Vagina (tissue), 2 donors: ENCODE results near the gene HNRNPK. TPM values are rescaled to one million over a fixed set of nuclear protein-coding genes. Genes with fewer than 3 reads are reported as not detected.

Source experiments
- DNase-seq, 2 donors: peaks; one replicate each; pipeline ENCODE4 v3.0.0-alpha.2; 2017; ENCODE audit errors: extremely low spot score in 2 of 2
- H3K27ac ChIP-seq: fragments of 200-600 bp; sonication (generic); one replicate; pipeline ENCODE4 v1.5.1; 2019
- H3K27me3 ChIP-seq: fragments of 200-600 bp; sonication (generic); one replicate; pipeline ENCODE4 v1.5.1; 2019
- H3K36me3 ChIP-seq, 2 donors: fragments of 200-600 bp; sonication (generic); one replicate each; pipeline ENCODE4 v1.5.1; 2017 to 2019
- H3K4me1 ChIP-seq: fragments of 200-600 bp; sonication (generic); one replicate; pipeline ENCODE4 v1.5.1; 2019
- H3K4me3 ChIP-seq, 2 donors: fragments of 200-600 bp; sonication (generic); 1 replicate in 1 of 2; 2 replicates in 1 of 2; pipeline ENCODE4 v1.5.1; 2016 to 2019
- H3K9me3 ChIP-seq: fragments of 200-600 bp; sonication (generic); one replicate; pipeline ENCODE4 v1.5.1; 2019
- POLR2A ChIP-seq, 2 donors: fragments of 450-650 bp; IDR thresholded peaks; one replicate each; pipeline ENCODE4 v1.6.1; 2017; ENCODE audit warnings: antibody characterized with exemption in 2 of 2, mild to moderate bottlenecking in 2 of 2, moderate library complexity in 2 of 2
- POLR2AphosphoS5 ChIP-seq, 2 donors: sonication (generic); formaldehyde crosslinking; IDR thresholded peaks; one replicate each; pipeline ENCODE4 v1.9.0; 2017; ENCODE audit warnings: antibody characterized with exemption in 2 of 2, mild to moderate bottlenecking in 2 of 2, low read depth in 1 of 2; ENCODE audit not compliant: insufficient read depth in 1 of 2
- intact Hi-C: fragments of 100-400 bp; cut with DNase I; formaldehyde crosslinking; loops from one replicate; pipeline ENCODE4 v1.15.1; 2023
- total RNA-seq: library from RNA; depleted of rRNA; stranded (reverse); fragments of >200 nt; gene quantifications from one replicate; pipeline ENCODE4 v1.2.3, GENCODE V29; 2016
- TF ChIP-seq, protein P1 (sequence below), 3 experiments: fragments of 450-650 bp in 2 of 3; fragments of 200-600 bp in 1 of 3; sonication (generic) in 1 of 3; IDR thresholded peaks; one replicate each; pipeline ENCODE4 v1.5.1; 2017 to 2019; ENCODE audit warnings: antibody characterized with exemption in 3 of 3, mild to moderate bottlenecking in 2 of 3, moderate library complexity in 2 of 3

Gene HNRNPK
- total RNA-seq, 1 donor from 2014 or later: 409 TPM

GRCh38 chr9:83986765-83987401, 6.9 kb upstream of the HNRNPK start:
- Histone ChIP-seq H3K4me1 (peaks cover 7% of the 10 kb centered on the region), H3K27ac (no peak overlapping the region), H3K4me3 (no peak overlapping the region)

DNA sequence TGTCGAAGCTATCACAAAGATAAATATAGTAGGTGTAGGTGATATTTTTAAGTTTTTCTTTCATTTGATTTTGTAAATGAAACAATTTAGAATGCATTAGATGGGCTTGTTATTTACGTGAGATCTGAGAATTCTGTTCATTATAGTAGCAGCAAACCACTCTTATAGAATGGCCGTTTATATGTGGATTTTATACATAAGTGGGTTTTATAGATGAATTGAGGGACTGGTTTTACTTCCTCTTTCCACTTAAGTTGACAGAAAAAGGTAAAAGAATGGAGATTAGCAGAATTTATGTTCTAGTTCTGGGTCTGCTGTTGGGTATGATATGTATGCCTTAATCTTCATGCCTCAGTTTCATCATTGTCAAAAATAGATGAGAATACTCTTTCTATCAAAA, 6.2 kb upstream of the HNRNPK start:
- H3K4me1 ChIP-seq: peaks cover 13% of the 10 kb centered on the region
- no peaks in the 10 kb centered on the region for H3K27me3 ChIP-seq
- TF ChIP-seq, protein P1, sequence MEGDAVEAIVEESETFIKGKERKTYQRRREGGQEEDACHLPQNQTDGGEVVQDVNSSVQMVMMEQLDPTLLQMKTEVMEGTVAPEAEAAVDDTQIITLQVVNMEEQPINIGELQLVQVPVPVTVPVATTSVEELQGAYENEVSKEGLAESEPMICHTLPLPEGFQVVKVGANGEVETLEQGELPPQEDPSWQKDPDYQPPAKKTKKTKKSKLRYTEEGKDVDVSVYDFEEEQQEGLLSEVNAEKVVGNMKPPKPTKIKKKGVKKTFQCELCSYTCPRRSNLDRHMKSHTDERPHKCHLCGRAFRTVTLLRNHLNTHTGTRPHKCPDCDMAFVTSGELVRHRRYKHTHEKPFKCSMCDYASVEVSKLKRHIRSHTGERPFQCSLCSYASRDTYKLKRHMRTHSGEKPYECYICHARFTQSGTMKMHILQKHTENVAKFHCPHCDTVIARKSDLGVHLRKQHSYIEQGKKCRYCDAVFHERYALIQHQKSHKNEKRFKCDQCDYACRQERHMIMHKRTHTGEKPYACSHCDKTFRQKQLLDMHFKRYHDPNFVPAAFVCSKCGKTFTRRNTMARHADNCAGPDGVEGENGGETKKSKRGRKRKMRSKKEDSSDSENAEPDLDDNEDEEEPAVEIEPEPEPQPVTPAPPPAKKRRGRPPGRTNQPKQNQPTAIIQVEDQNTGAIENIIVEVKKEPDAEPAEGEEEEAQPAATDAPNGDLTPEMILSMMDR (IDR thresholded peaks at IDR 0.05): no peak
- TF ChIP-seq POLR2A (IDR thresholded peaks at IDR 0.05): no peak
- no peak for TF ChIP-seq POLR2AphosphoS5 (IDR thresholded peaks at IDR 0.05; ENCODE audit: insufficient read depth in 1 of 2, low read depth in 1 of 2)
- H3K27ac ChIP-seq: no peak overlapping the region
- H3K36me3 ChIP-seq: no peaks in the 10 kb centered on the region
- no peak overlapping the region for H3K4me3 ChIP-seq
- intact Hi-C loops: no loop called here
- DNase-seq: no peak
- no peaks in the 10 kb centered on the region for H3K9me3 ChIP-seq

More at GRCh38 chr9:83986765-83987401, 6.9 kb upstream of the HNRNPK start:
- intact Hi-C loops: no loop called here
- Histone ChIP-seq H3K27me3 (no peaks in the 10 kb centered on the region), H3K36me3 (no peaks in the 10 kb centered on the region), H3K9me3 (no peaks in the 10 kb centered on the region)
- no peak for DNase-seq
- TF ChIP-seq POLR2A (IDR thresholded peaks at IDR 0.05): no peak
- TF ChIP-seq, protein P1 (IDR thresholded peaks at IDR 0.05): no peak
- TF ChIP-seq POLR2AphosphoS5 (IDR thresholded peaks at IDR 0.05; ENCODE audit: insufficient read depth in 1 of 2, low read depth in 1 of 2): no peak

- intact Hi-C loops: no loop called here
- Histone ChIP-seq H3K27ac (peak overlapping the region; percentile 97), H3K4me1 (peaks cover 34% of the 10 kb centered on the region), H3K27me3 (no peaks in the 10 kb centered on the region), H3K9me3 (no peaks in the 10 kb centered on the region), H3K36me3 (peaks cover 0 to 15% of the 10 kb centered on the region in 2 donors), H3K4me3 (peak overlapping the region; percentile 90 to 93)
- TF ChIP-seq POLR2AphosphoS5 (IDR thresholded peaks at IDR 0.05; ENCODE audit: insufficient read depth in 1 of 2, low read depth in 1 of 2) (no peak), POLR2A (IDR thresholded peaks at IDR 0.05) (no peak)
- TF ChIP-seq, protein P1 (IDR thresholded peaks at IDR 0.05): no peak
- no peak for DNase-seq
Measured at GRCh38 chr9:83981126-83981871, 1.3 kb upstream of the HNRNPK start.

DNA sequence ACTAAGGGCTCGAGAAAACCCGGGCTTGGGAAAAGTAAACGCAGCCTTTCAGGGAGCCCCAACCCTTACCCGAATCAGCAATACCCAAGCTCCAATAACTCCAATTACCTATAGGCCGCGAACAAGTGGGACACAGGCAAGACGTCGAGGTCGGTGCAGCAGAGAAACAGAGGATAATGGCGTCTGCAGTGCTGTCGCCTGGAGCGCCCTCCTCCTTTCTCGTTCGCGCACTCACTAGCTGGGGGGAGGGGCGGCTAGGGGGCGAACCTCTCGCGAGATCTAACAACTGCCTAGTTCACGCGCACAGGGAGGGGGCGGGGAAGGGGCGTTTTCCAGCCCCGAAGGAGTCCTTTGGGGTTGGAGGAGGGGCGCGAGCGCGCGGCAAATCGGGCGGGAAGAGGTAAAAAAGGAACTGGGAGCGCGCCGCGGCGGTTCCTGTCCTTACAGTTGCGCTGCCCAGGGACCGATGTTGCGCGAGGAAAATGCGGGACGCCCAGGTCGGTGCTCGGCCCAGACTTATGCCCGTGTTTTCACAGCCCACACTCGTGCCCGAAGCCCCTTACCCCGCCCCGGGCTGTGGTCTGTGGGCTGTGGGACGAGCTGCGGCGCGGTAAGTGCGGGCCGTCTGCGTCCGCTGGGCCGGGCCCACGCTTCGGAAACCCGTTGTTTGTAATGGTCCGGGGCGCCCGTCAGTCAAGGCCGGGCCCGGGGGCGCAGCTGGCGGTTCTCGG, 545 bp upstream of the HNRNPK start, which contains the start of gene RMI1:
RMI1 (plus strand) TSS at position 411 of the 731 bp plus-strand sequence. CDS start 20,182 bp downstream, outside the sequence.
- DNase-seq: peak in 1 of 2 donors; percentile 99
- peak within 1 kb of the TSS; percentile 97 for H3K27ac ChIP-seq
- no peaks in the 10 kb centered on the region for H3K27me3 ChIP-seq
- intact Hi-C loops: no loop called here
- H3K4me1 ChIP-seq: peaks cover 41% of the 10 kb centered on the region
- H3K4me3 ChIP-seq: peak within 1 kb of the TSS; percentile 90 to 93
- peak; percentile 78 to 99 for TF ChIP-seq POLR2AphosphoS5 (IDR thresholded peaks at IDR 0.05; ENCODE audit: insufficient read depth in 1 of 2, low read depth in 1 of 2)
- TF ChIP-seq, protein P1 (IDR thresholded peaks at IDR 0.05): peak in 1 of 3 experiments; percentile 26
- peak; percentile 80 to 97 for TF ChIP-seq POLR2A (IDR thresholded peaks at IDR 0.05)
- peaks cover 0 to 23% of the 10 kb centered on the region in 2 donors for H3K36me3 ChIP-seq
- H3K9me3 ChIP-seq: no peaks in the 10 kb centered on the region
